Hematopoietic multipotent progenitor cell treated with erythropoietin and hydrocortisone succinate and interleukin-3 and kit ligand, for 8 days (in vitro differentiated cells): ENCODE measurements around the gene RBMS3.
"Not testable (repeated sequence)": the region's sequence is repeated elsewhere in the genome, so short reads cannot be mapped to it uniquely, and the experiment has no call there.

Source experiments
- DNase-seq: peaks from one replicate; pipeline ENCODE4 v3.0.0-alpha.2; 2015

Gene RBMS3

GRCh38 chr3:29393946-29394345 lies 113.1 kb downstream of the RBMS3 start:
- DNase-seq: not testable (repeated sequence)

DNA sequence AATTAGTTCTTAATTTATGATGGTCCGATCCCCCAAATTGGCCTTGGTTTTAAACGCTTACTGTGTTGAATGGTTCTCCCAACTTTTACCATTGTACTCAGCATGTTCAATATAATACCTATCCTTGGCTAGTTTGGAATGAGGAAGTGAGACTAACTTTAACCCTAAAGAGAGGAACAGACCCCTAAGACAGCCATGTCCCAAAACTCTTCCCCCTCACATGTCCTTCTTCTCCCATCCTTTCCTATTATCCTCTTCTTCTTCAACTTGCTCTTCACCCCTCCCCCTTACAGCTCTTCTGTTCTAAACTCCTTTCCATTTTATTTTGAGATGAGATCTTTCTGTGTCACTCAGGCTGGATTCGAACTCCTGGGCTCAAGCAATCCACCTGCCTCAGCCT lies 116.5 kb downstream of the RBMS3 start:
- no peak for DNase-seq

GRCh38 chr3:29398787-29399186 lies 117.9 kb downstream of the RBMS3 start:
- DNase-seq: no peak

- DNase-seq: no peak
Observed at GRCh38 chr3:29406291-29406832, 125.5 kb downstream of the RBMS3 start.

GRCh38 chr3:29408676-29409075 lies 127.8 kb downstream of the RBMS3 start:
- DNase-seq: no peak

DNA sequence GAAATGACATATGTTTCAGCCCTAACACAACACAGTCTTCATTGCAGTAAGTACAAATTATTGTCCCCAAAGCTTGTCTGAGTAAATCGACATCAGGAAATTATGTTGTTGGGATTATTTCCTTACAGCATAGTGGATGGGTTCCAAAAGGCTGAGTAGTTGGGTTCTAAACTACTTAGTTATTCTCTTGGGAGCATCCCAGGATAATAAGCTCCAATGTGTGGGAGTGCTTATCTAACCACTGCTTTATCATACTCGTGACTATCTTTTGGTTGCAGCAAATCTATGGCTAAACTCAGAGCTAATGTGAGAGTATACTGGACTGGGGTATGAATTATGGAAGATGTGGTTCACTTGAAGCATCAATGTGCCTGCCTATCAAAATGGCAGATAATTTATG lies 128.5 kb downstream of the RBMS3 start:
- DNase-seq: no peak

DNA sequence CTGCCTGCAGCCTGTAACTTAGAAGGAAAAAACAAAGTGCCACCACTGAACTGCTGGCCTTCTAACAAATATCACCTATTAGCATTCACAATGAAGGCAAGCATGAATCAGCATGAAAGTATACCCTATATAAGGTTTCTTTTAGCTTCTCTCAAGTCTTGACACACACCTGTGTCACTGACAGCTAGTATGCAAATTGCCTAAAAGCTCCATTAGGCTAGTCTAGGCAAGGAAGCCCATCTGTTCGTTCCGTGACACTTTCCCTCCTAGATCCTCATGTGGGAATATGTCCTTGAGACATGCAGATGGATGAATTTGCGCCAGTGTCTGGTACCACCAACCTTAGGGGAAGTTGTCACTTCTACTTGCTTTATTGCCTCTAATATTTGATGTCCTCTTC lies 129.3 kb downstream of the RBMS3 start:
- no peak for DNase-seq

GRCh38 chr3:29410660-29411405 lies 130.0 kb downstream of the RBMS3 start:
- no peak for DNase-seq

DNA sequence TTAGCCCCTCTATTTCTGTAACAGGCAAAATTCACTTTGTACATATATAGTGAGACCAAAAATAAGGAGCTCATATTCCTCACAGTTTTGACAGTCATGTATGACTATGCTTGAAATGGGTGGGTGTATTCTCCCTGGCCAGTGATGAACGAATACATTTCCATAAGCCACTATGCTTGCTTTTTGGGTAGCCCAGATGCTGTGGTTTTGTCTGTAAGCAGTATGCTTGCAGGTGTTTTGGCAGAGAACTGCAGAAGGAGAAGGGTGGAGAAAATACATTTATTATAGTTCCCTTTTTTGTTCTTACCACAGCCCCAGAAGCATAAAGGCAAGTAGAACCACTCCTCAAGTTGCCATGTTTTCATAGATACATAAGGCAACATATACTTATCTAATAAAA lies 131.2 kb downstream of the RBMS3 start:
- no peak for DNase-seq

- DNase-seq: no peak
Observed at GRCh38 chr3:29414468-29415224, 133.8 kb downstream of the RBMS3 start.

DNA sequence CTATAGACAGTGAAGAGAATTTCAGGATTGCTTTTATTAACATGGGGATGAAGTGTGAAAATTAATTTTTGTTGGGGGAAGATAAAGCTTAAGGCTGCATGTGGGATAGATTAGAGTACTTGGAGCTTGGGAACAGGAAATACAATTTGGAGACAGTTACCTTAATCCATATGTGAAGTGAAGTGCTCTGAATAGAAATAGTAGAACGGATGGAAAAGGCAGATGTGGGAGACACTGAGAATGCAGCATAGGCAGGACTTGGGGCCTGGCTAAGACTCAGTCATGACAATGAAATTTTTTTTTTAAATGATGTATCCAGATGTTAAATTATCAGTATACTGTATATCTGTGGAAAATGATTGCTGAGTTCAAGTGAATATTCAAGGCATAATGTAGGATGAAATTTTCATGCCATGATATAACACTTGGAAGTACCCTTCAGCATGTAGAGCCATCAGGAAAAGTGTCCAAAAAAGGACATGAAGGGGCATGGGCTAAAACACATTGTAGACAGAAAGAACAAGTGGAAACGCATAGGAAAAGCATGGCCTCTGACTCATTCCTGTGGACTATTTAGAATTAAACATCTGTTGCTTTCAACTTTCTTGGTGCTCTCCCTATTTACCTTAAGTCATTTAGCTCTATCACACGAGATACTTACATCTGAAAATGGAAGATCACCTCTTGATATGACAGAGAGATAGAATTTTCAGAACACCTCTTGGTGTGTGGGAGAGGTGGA lies 134.8 kb downstream of the RBMS3 start:
- DNase-seq: no peak

DNA sequence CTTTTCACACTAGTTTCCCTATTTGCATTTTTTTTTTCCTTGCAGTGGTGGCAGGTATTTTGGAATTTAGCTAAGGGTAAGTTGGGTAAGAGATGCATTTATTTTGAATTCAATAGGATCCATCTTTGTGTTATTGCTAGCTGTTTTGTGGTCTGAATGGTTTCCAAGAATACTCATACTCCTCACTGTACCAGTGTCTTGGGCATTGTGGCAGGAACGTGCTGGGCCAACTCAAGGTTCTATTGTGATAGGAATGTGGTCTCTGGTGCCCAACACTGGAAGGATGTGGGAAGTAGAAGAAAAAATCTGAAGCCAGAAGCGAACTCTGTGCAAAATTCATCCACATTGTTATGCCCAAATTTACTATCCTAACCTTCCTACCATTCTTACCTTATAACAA lies 135.6 kb downstream of the RBMS3 start:
- no peak for DNase-seq

- no peak for DNase-seq
Observed at GRCh38 chr3:29420106-29420505, 139.2 kb downstream of the RBMS3 start.

DNA sequence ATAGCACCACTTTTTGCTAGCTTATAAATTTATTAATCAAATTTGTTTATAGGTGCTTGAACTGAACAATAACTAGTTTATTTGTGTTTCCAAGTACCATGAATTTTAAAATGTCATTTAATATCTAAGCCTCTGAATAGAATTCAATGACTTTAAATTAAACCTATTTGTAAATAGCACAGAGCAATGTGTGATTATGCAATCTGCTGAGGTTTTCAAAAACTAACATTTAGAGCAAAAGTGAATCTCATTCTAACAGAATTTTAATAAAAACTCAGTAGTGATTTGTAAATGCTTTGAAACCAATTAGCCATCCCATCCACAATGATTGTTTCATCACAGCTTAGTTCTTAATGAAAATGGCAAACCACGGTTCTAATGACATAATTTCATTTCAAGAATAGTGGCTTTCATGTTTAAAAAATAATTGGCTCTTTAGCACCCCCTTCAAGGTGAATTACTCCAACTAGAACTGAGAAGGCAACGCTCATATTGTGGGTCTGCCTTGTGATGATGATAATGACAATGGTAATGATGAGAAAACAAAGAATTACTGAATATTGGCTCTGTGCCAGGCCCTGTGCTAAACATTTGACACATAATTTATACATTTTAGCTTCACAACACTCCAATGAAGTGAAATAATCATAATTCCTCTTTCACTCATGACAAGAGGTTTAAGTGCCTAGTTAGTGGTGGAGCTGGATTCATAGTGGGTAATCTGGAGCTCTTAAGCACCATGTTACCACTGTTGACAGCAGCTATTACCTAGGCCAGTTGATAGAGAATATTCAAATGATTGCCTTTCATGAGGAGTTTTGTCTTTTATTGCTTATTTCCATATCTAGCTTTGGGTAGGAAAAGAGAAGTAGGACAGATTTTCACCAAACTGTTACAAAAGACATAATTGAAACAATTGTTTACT lies 145.7 kb downstream of the RBMS3 start:
- DNase-seq: no peak

GRCh38 chr3:29427266-29428103 lies 146.6 kb downstream of the RBMS3 start:
- DNase-seq: no peak

GRCh38 chr3:29429055-29429679 lies 148.3 kb downstream of the RBMS3 start:
- DNase-seq: no peak

- no peak for DNase-seq
Observed at GRCh38 chr3:29430558-29430971, 149.7 kb downstream of the RBMS3 start.

GRCh38 chr3:29436612-29437323 lies 155.9 kb downstream of the RBMS3 start:
- DNase-seq: no peak

DNA sequence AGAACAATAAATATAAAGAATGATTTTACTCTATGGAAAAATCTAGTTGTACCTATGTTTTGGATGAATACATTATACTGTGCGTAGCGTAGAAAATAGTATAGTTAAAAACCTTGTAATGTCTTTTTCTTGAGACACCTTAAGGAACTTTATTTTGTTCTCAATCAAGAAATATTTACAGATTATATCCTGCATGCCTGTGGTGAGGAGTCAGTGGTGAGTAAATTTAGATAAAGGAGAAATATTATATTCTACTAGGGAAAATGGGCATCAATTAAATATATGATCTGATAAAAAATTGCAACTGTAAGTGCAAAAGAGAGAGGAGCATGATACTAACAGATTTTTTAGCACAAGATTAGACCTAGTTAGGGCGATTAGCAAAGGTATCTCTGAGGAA lies 157.7 kb downstream of the RBMS3 start:
- DNase-seq: no peak
